ENCODE results near the gene INPP5A. TPM values are rescaled to one million over a fixed set of nuclear protein-coding genes. Genes with fewer than 3 reads are reported as not detected.
A peak's percentile ranks its signal among the peaks of the same experiment; 100 is the strongest.

The INPP5A gene
- total RNA-seq, 1 donor from 2014 or later = 35.4 TPM

DNA sequence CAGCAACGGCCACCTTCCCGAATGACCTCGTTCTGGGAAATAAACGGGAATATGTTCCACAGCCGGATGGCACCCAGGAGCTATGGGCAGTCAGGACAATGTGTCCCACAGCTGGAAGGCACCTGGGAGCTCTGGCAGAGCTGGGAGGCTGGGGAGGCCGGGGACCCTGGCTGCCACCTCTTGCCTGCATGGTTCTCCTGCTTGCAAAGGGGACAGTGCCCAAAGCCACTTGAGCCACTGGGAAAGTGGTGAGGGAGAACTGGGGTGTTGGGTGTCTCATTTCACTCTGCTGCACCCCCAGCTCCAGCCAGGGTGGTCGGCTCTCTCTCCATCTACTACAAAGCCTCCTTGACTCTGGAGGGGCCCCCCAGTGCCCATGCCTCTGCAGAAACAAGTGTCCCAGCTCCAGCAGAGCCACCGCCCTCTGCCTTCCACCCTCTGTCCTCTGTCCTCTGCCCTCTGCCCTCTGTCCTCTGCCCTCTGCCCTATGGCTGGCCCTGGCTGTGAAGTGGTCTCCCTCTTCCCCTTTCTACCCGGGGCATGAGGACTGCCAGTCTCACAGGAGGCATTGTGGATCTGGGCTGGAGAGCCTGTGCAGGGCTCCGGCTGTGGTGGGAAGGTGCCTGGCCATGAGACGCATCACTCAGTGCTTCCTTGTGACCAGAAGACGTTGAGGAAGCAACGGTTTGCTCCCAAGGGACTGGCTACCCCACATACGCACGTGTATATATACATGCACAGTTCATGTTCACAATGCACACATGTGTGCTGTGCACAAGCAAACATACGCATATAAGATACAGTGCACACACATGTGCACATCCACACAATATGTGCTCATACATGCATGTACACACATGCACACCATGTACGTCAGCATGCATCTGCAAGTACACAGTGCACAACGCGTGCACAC, 21.5 kb upstream of the INPP5A start:
- H3K4me1 Mint-ChIP-seq = peaks cover 41% of the 10 kb centered on the region
- no peak overlapping the region for H3K27ac Mint-ChIP-seq (ENCODE audit: unreplicated experiment)
- no peaks in the 10 kb centered on the region for H3K36me3 Mint-ChIP-seq (ENCODE audit: low read depth)
- no peaks in the 10 kb centered on the region for H3K9me3 Mint-ChIP-seq
- DNase-seq (ENCODE audit: low read depth, low spot score) = no peak
- peak overlapping the region; percentile 41 for H3K4me3 Mint-ChIP-seq
- peaks cover 27% of the 10 kb centered on the region for H3K27me3 Mint-ChIP-seq (ENCODE audit: low read depth)
- TF ChIP-seq, protein P1, sequence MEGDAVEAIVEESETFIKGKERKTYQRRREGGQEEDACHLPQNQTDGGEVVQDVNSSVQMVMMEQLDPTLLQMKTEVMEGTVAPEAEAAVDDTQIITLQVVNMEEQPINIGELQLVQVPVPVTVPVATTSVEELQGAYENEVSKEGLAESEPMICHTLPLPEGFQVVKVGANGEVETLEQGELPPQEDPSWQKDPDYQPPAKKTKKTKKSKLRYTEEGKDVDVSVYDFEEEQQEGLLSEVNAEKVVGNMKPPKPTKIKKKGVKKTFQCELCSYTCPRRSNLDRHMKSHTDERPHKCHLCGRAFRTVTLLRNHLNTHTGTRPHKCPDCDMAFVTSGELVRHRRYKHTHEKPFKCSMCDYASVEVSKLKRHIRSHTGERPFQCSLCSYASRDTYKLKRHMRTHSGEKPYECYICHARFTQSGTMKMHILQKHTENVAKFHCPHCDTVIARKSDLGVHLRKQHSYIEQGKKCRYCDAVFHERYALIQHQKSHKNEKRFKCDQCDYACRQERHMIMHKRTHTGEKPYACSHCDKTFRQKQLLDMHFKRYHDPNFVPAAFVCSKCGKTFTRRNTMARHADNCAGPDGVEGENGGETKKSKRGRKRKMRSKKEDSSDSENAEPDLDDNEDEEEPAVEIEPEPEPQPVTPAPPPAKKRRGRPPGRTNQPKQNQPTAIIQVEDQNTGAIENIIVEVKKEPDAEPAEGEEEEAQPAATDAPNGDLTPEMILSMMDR (conservative IDR thresholded peaks at IDR 0.05) = no peak

DNA sequence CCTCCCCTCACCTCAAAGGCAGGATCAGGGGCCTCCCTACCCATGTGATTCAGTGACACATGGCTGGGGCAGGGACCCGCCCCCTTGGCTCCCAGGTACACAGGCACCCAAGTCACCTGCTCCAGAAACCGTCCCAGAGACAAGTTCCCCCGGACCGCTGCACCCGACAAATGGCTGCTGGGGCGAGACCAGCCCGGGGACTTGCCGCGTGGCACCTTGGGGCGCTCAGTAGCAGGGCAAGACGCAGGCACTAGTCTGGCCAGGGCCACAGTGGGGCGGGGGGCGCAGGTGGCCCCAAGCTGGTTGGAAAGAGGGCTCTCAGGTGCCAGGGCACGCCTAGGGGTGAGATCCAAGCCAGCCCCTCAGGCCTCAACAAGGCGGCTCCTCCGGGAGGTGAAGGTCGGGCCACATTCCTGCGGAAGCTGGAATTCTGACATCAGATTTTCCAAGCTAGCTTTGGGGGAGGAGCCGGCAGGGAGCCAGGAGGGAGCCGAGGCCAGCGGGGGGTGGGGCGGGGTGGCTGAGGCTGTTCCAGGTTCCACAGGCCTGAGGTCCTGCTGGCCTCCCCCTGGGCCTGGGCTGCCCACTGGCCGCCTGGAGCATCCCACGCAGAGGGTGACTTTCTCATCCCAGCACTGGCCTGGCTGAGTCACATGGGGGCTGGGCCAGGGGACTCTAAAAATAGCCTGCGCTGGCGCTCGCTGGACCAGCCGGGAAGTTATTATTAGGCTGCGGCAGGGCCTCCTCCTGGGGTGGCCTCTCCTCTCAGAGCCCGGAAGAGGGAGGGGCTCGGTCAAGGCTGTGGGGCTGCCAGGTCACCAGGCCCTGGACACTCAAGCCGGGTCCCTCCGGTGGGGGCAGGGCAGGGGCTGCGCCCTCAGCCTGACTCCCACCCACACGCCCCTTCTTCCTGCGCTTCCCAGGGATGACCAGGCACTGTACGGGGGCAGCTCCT, 20.5 kb upstream of the INPP5A start:
- Mint-ChIP-seq H3K9me3 (no peaks in the 10 kb centered on the region), H3K4me3 (peak overlapping the region; percentile 47), H3K36me3 (ENCODE audit: low read depth) (no peaks in the 10 kb centered on the region), H3K27ac (ENCODE audit: unreplicated experiment) (peak overlapping the region; percentile 71), H3K27me3 (ENCODE audit: low read depth) (peaks cover 27% of the 10 kb centered on the region), H3K4me1 (peaks cover 41% of the 10 kb centered on the region)
- TF ChIP-seq, protein P1 (conservative IDR thresholded peaks at IDR 0.05) = no peak
- DNase-seq (ENCODE audit: low read depth, low spot score) = peak; percentile 64

GRCh38 chr10:132517951-132518521, 19.6 kb upstream of the INPP5A start:
- Mint-ChIP-seq H3K4me3 (peak overlapping the region; percentile 54), H3K36me3 (ENCODE audit: low read depth) (no peaks in the 10 kb centered on the region)
- no peak for DNase-seq (ENCODE audit: low read depth, low spot score)

GRCh38 chr10:132518572-132519381, 18.8 kb upstream of the INPP5A start:
- TF ChIP-seq, protein P1 (conservative IDR thresholded peaks at IDR 0.05) = no peak
- H3K9me3 Mint-ChIP-seq = no peaks in the 10 kb centered on the region
- H3K36me3 Mint-ChIP-seq (ENCODE audit: low read depth) = no peaks in the 10 kb centered on the region
- DNase-seq (ENCODE audit: low read depth, low spot score) = no peak
- H3K27me3 Mint-ChIP-seq (ENCODE audit: low read depth) = peaks cover 27% of the 10 kb centered on the region
- peak overlapping the region; percentile 54 for H3K4me3 Mint-ChIP-seq
- no peak overlapping the region for H3K27ac Mint-ChIP-seq (ENCODE audit: unreplicated experiment)
- peaks cover 41% of the 10 kb centered on the region for H3K4me1 Mint-ChIP-seq

More at GRCh38 chr10:132517951-132518521, 19.6 kb upstream of the INPP5A start:
- Mint-ChIP-seq H3K4me1 (peaks cover 41% of the 10 kb centered on the region), H3K9me3 (no peaks in the 10 kb centered on the region), H3K27ac (ENCODE audit: unreplicated experiment) (peak overlapping the region; percentile 47), H3K27me3 (ENCODE audit: low read depth) (peaks cover 27% of the 10 kb centered on the region)
- TF ChIP-seq, protein P1 (conservative IDR thresholded peaks at IDR 0.05) = no peak
